Activated naive CD4-positive, alpha-beta T cell treated with anti-CD3 and anti-CD28 coated beads, Interleukin-2, amount 50 U/mL, for 24 hours (primary cell): Measurements from ENCODE around the gene RGS18.
"Not testable (repeated sequence)": the region's sequence is repeated elsewhere in the genome, so short reads cannot be mapped to it uniquely, and the experiment has no call there.

Experiments used
- H3K27ac Mint-ChIP-seq: one replicate; pipeline ENCODE4 v1.8.0; 2021; ENCODE audit warnings: mild to moderate bottlenecking, mixed read lengths
- H3K27me3 Mint-ChIP-seq: one replicate; pipeline ENCODE4 v1.8.0; 2021; ENCODE audit warnings: mixed read lengths
- H3K36me3 Mint-ChIP-seq: one replicate; pipeline ENCODE4 v1.8.0; 2021; ENCODE audit warnings: mixed read lengths
- H3K4me1 Mint-ChIP-seq: one replicate; pipeline ENCODE4 v1.8.0; 2021; ENCODE audit warnings: mixed read lengths
- H3K4me3 Mint-ChIP-seq: one replicate; pipeline ENCODE4 v1.8.0; 2021; ENCODE audit warnings: mild to moderate bottlenecking, mixed read lengths
- H3K9me3 Mint-ChIP-seq: one replicate; pipeline ENCODE4 v1.8.0; 2021; ENCODE audit warnings: mixed read lengths

RGS18 gene

DNA sequence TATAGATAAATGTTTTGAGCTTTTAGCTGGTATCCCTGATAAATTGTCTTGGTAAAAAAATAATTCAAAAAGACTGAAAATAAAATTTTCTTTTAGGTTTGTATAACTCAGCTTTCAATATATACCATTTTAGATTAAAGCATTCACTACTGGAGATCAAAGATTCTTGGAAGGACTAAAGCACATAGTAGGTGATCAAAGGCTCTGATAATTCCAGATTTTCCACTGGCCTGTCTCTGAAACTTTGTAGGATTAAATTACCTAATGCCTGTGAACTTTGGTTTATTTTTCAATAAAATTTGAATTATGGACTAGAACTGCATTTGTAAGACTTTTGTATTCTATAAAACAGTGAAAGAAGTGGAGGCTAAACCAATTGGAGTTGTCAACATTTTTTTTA is 1.2 kb upstream of the RGS18 start:
- no peaks in the 10 kb centered on the region for H3K4me1 Mint-ChIP-seq
- no peaks in the 10 kb centered on the region for H3K9me3 Mint-ChIP-seq
- no peak overlapping the region for H3K4me3 Mint-ChIP-seq
- no peak overlapping the region for H3K27ac Mint-ChIP-seq
- no peaks in the 10 kb centered on the region for H3K36me3 Mint-ChIP-seq
- H3K27me3 Mint-ChIP-seq, result no peaks in the 10 kb centered on the region

DNA sequence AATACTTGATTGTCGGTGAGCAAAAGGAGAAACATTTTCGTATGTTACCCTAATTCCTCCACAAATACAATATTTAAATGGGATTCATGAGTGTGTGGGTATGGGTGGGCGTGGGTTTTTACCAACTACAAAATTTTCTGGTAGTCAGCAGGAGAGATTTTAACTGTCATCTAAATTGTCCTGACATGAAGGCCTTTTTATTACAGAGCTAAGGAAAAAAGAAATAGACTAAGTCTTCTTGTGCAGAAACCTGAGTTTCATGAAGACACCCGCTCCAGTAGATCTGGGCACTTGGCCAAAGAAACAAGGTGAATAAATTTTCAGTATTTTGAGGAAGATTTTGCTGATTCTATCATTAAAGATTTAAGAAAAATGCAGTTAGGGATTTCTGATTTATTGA is 752 bp downstream of the RGS18 start:
- no peak overlapping the region for H3K27ac Mint-ChIP-seq
- no peaks in the 10 kb centered on the region for H3K27me3 Mint-ChIP-seq
- H3K4me1 Mint-ChIP-seq, result no peaks in the 10 kb centered on the region
- H3K4me3 Mint-ChIP-seq, result no peak overlapping the region
- no peaks in the 10 kb centered on the region for H3K9me3 Mint-ChIP-seq
- H3K36me3 Mint-ChIP-seq, result no peaks in the 10 kb centered on the region

DNA sequence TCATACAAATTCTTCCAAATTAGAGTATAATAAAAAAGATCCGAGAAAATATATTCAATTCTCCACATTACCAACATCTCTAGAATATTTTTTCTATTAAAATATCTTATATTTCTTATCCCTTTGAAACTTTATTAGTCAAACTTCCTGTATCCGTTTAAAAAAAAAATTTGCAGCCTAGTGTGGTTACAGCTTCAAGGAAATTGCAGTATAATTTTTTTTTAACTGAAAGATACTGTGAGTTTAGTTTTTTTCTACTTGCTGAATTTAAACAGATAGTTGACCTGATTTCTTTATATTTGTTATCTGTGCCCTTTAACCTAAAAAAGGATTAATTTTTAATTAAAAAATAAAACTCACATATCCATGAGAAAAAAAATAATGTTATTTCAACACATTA is 1.5 kb downstream of the RGS18 start:
- H3K27ac Mint-ChIP-seq, result no peak overlapping the region
- H3K4me3 Mint-ChIP-seq, result no peak overlapping the region
- H3K27me3 Mint-ChIP-seq, result no peaks in the 10 kb centered on the region
- H3K36me3 Mint-ChIP-seq, result no peaks in the 10 kb centered on the region
- no peaks in the 10 kb centered on the region for H3K4me1 Mint-ChIP-seq
- no peaks in the 10 kb centered on the region for H3K9me3 Mint-ChIP-seq

DNA sequence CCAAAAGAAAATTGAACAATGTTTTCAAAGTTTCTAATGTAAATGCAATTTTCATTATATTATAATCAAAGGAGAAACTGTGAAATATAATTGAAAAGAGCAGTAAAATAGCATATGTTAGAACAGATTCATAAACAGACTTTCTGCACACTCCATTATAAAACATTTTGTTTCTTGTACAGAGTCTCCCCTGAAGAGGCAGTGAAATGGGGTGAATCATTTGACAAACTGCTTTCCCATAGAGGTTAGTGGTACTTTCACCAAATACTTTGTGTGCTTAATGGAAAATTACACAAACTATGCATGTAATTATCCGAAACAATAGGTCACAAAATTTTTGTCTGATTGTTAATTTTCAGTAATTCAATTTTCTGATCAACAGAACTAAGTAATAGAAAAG is 1.9 kb downstream of the RGS18 start:
- Mint-ChIP-seq H3K4me1 (no peaks in the 10 kb centered on the region), H3K36me3 (no peaks in the 10 kb centered on the region), H3K4me3 (no peak overlapping the region), H3K9me3 (no peaks in the 10 kb centered on the region), H3K27ac (no peak overlapping the region), H3K27me3 (no peaks in the 10 kb centered on the region)

DNA sequence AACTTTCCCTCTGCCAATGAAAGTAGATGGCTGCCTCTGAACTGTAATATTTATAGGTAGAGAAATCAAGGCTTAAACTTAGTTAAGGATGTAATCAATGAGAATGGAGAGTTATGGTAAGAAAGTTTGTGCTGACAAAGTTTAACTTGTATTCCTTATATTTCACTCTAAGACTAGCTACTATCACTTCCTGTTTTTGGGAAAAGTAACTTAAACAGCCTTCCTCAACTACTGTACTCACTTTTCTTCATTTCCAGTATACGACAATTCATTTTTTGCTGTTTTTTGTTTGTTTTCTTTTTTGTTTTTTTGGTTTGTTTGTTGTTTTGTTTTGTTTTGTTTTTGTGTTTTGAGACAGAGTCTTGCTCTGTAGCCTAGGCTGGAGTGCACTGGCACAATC is 3.7 kb downstream of the RGS18 start:
- H3K27me3 Mint-ChIP-seq, result no peaks in the 10 kb centered on the region
- no peak overlapping the region for H3K4me3 Mint-ChIP-seq
- H3K36me3 Mint-ChIP-seq, result no peaks in the 10 kb centered on the region
- H3K27ac Mint-ChIP-seq, result no peak overlapping the region
- H3K9me3 Mint-ChIP-seq, result no peaks in the 10 kb centered on the region
- H3K4me1 Mint-ChIP-seq, result no peaks in the 10 kb centered on the region

DNA sequence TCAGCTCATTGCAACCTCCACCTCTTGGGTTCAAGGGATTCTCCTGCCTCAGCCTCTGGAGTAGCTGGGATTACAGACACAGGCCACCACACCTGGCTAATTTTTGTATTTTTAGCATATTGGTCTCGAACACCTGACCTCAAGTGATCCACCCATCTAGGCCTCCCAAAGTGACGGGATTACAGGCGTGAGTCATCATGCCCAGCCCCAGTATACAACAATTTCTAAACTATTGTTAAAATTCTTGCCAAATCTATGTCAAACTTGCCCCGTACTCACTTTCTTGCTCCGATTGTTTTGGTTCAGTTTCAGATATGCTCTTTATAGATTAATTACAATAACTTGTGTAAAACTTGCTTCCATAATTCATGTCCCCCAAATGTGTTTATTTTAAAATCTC is 4.1 kb downstream of the RGS18 start:
- no peaks in the 10 kb centered on the region for H3K27me3 Mint-ChIP-seq
- no peaks in the 10 kb centered on the region for H3K4me1 Mint-ChIP-seq
- H3K4me3 Mint-ChIP-seq, result no peak overlapping the region
- no peaks in the 10 kb centered on the region for H3K36me3 Mint-ChIP-seq
- no peaks in the 10 kb centered on the region for H3K9me3 Mint-ChIP-seq
- H3K27ac Mint-ChIP-seq, result no peak overlapping the region

DNA sequence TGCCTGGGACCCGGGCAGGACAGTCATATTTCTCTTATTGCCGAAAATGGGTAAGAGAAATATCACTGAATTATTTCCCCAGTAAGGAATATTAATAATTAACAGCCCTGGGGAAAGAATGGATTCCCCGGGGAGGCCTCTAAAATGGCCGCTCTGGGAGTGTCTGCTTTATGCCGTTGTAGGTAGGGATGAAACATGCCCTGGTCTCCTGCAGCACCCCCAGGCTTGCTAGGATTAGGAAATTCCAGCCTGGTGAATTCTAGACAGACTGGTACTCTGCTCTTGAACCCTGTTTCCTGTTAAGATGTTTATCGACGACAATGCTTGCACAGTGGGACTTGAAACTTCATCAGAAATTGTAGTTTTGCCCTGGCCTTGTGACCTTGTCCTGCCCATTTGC is 6.7 kb downstream of the RGS18 start:
- not testable (repeated sequence) for H3K9me3 Mint-ChIP-seq, H3K27me3 Mint-ChIP-seq, H3K36me3 Mint-ChIP-seq, H3K4me1 Mint-ChIP-seq, H3K4me3 Mint-ChIP-seq
- peak overlapping the region; percentile 61 for H3K27ac Mint-ChIP-seq

DNA sequence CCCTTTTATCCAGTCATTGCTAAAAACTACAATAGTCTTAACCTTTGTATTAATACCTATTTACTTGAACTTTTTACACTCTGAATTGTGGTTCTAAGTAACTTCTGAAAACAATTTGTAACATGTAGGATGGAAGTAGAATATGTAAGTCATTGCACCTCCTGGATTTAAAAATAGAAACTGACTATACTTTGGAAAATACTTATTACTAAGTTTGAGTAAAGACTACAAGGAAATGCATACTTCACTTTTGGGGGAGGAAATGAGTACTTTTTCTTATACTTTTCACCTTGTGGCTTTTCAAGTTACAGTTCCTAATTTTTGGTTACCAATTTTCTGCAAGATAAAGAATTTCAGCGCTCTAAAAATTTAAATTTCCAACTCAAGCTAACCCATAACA is 8.7 kb downstream of the RGS18 start:
- no peaks in the 10 kb centered on the region for H3K36me3 Mint-ChIP-seq
- H3K27ac Mint-ChIP-seq, result no peak overlapping the region
- no peaks in the 10 kb centered on the region for H3K4me1 Mint-ChIP-seq
- no peaks in the 10 kb centered on the region for H3K27me3 Mint-ChIP-seq
- no peaks in the 10 kb centered on the region for H3K9me3 Mint-ChIP-seq
- H3K4me3 Mint-ChIP-seq, result no peak overlapping the region

DNA sequence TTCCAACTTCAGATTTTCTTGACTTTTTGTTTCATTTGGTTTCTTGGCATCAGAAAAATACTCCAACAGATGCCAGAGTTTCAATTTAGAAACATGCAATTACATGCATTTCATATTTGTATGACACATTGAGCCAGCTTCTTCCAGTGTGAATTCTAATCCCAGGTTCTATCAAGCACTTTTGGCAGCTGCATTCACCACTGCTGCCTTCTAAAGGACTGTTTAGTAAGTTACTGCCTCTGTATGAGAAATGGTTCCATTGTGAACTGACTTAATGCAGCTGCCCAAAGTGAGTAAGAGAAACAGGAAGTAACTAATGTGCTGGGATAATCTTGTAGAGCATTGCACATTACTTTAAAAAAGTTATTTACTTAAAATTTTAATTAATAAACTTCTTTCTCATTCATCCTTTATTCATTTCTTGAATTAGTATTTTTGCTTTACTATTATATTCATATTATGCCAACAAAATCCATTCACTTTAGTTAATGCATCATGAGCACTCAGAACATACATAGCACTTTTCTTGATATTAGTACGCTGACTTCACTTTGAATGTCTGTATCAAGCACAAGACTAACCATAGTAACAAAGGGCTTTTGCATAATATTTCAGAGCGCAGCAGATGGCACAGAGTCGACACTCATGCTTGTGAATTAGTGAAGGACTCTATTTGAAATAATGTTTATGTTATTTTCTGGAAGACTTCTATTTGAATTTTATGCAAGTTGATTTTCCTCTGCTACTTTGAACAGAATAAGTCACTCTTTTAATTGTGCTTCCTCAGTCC is 9.8 kb downstream of the RGS18 start:
- Mint-ChIP-seq H3K27ac (no peak overlapping the region), H3K4me3 (no peak overlapping the region), H3K36me3 (no peaks in the 10 kb centered on the region), H3K4me1 (no peaks in the 10 kb centered on the region), H3K9me3 (no peaks in the 10 kb centered on the region), H3K27me3 (no peaks in the 10 kb centered on the region)

DNA sequence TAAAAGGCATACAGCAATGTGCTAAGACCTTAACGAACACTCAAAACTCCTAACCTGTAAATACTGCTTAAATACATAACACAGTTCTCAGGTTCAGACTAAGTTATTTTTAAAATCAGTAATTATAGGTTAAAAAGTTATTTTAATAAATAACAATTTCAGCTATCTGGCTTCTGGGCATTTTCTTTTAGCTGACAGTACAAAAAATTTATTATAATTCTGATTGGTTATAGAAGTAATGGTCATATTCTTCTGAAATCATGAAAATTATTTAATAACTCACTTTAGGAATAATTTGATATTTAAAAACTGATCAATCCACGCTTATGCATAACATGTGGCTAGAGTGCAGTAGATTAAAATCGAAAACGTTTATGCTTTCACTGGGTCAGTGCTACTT is 10.7 kb downstream of the RGS18 start:
- H3K4me3 Mint-ChIP-seq, result no peak overlapping the region
- no peaks in the 10 kb centered on the region for H3K27me3 Mint-ChIP-seq
- no peaks in the 10 kb centered on the region for H3K4me1 Mint-ChIP-seq
- H3K36me3 Mint-ChIP-seq, result no peaks in the 10 kb centered on the region
- no peaks in the 10 kb centered on the region for H3K9me3 Mint-ChIP-seq
- H3K27ac Mint-ChIP-seq, result no peak overlapping the region

DNA sequence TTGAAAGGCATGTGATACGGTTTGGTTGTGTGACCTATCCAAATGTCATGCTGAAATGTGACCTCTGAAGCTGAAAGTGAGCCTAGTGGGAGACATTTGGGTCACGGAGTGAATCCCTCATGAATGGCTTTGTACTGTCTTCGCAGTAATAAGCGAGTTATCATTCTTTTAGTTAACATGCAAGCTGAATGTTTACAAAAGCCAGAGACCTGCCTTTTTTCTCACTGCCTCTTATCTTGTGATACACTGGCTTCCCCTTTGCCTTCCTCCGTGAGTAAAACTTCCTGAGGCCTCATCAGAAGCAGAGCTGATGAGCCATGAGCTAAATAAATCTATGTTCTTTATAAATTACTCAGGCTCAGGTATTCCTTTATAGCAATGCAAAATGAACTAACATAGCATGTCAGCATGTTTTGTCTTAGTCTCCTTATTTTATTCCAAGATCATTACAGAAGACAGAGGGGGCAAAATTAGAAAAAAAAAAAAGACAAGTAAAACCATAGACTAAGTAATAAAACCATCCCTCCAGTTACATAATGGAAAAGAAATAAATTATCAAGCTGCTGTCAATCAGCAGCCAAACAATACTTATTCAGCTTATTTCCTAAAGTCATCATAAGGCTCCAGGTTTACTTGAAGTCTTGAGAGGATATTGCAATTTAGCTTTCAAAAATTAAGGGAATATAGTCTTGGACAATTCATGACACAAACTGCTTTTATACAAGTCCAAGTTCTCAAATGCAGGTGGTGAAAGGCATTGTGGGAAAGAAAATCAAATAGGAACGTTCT is 12.1 kb downstream of the RGS18 start:
- Mint-ChIP-seq H3K27ac (no peak overlapping the region), H3K27me3 (no peaks in the 10 kb centered on the region), H3K4me1 (no peaks in the 10 kb centered on the region), H3K36me3 (no peaks in the 10 kb centered on the region), H3K4me3 (no peak overlapping the region), H3K9me3 (no peaks in the 10 kb centered on the region)

DNA sequence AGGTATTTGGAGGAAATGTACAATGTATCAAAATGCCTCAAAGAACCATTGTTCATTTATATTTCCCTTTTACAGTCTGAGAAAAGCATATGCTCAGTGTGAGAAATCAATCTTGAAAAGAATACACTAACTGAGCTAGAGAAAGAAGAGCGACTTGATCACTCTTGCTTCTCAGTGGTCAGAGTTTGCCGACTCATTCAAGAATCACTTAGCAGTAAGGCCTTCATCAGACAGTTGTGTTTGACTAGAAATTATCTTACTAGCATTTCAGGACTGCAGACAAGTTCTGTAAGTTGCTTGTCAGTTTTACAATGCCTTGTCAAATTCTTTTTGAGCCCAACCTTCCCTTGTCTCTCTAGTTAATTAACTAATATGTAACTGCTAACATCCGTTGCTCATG is 12.9 kb downstream of the RGS18 start:
- H3K36me3 Mint-ChIP-seq, result no peaks in the 10 kb centered on the region

DNA sequence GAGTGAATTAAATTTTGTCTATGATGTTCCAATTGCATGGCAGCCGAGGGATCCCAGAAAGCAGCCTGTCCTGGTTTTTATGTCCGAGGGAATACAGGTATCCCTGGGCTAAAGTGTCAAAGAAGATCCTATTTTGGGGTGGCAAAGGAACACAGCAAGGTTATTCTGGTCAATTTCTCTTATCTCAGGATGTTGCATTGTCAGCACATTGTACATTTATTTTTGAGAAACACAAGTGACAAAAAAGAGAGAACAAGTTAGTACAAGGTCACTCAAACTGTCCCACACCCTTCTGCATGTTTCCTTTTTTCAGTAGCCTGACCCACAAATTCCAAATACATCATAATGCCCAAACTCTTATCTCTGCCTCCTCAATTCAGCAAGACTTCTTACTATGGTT is 17.7 kb downstream of the RGS18 start:
- H3K4me1 Mint-ChIP-seq, result no peaks in the 10 kb centered on the region
- H3K36me3 Mint-ChIP-seq, result no peaks in the 10 kb centered on the region
- H3K27me3 Mint-ChIP-seq, result no peaks in the 10 kb centered on the region
- no peak overlapping the region for H3K27ac Mint-ChIP-seq
- H3K4me3 Mint-ChIP-seq, result no peak overlapping the region
- H3K9me3 Mint-ChIP-seq, result no peaks in the 10 kb centered on the region

More for the DNA sequence above, 12.9 kb downstream of the RGS18 start:
- H3K9me3 Mint-ChIP-seq, result no peaks in the 10 kb centered on the region
- no peak overlapping the region for H3K27ac Mint-ChIP-seq
- H3K4me3 Mint-ChIP-seq, result no peak overlapping the region
- no peaks in the 10 kb centered on the region for H3K4me1 Mint-ChIP-seq
- H3K27me3 Mint-ChIP-seq, result no peaks in the 10 kb centered on the region

DNA sequence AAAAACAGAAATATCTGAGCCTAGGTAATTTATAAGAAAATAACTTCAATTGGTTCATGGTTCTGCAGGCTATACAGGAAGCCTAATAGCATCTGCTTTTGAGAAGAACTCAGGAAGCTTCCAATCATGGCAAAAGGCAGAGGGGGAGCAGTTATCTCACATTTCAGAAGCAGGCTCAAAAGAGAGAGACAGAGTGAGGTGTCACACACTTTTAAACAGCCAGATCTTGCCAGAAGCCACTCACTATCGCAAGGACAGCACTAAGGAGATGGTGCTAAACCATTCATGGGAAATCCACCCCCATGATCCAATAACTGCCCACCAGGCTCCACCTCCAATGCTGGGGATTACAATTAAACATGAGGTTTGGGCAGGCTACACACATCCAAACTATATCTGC is 25.5 kb downstream of the RGS18 start:
- H3K4me3 Mint-ChIP-seq, result no peak overlapping the region
- H3K36me3 Mint-ChIP-seq, result no peaks in the 10 kb centered on the region
- no peaks in the 10 kb centered on the region for H3K27me3 Mint-ChIP-seq
- no peak overlapping the region for H3K27ac Mint-ChIP-seq
- H3K9me3 Mint-ChIP-seq, result no peaks in the 10 kb centered on the region
- no peaks in the 10 kb centered on the region for H3K4me1 Mint-ChIP-seq

DNA sequence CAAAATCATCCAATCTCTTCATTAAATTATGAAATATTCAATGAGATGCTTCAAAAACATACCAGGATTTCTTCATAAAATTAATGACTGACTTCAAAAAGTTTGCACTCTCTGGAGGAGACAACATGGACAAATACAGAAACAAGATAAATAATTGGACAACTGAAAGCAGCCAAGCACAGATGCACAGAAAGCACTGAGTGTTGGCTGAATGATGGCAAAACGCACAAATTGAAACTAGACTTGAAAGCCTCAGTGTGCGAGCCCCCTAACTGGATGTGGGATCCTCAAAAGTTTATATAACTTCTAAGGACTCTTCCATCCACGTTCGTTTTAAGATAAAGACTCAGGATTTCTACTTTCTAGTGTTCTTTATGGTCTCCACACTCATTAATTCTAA is 27.9 kb downstream of the RGS18 start:
- Mint-ChIP-seq H3K4me3 (no peak overlapping the region), H3K27me3 (no peaks in the 10 kb centered on the region), H3K4me1 (no peaks in the 10 kb centered on the region), H3K27ac (no peak overlapping the region), H3K36me3 (no peaks in the 10 kb centered on the region), H3K9me3 (no peaks in the 10 kb centered on the region)

DNA sequence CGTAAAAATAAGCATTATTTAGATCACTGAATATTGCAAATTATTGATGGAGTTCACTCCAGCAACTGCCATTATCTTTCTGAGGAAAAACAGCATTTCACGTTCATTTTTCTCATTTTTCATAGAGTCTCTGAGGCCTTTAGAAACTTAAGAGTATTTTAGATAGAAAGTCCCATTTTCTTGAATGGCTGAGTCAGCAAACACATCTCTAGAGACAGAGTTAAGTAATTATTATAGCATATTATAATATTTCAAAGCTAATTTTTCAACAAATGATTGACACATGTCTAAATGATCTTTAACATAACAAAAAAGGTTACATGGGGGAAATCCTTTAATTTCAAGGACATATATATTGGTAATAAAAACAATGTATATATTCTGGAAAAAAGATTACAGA is 31.8 kb downstream of the RGS18 start:
- Mint-ChIP-seq H3K27ac (no peak overlapping the region), H3K4me3 (no peak overlapping the region), H3K27me3 (no peaks in the 10 kb centered on the region), H3K9me3 (no peaks in the 10 kb centered on the region), H3K36me3 (no peaks in the 10 kb centered on the region), H3K4me1 (no peaks in the 10 kb centered on the region)
